A549 treated with CpdA at 1 μM for 4 hours (cell line): ENCODE data around the gene ZNF444. TPM values are rescaled to one million over a fixed set of nuclear protein-coding genes. Genes with fewer than 3 reads are reported as not detected.

Source experiments
- total RNA-seq: library from RNA; stranded (reverse); fragments of 200-300 nt; extraction: Qiagen RNA extraction; gene quantifications from 5 replicates; pipeline ENCODE4 v1.2.3, GENCODE V29; 2022; ENCODE audit warnings: low read depth

The ZNF444 gene
- 17.0 to 32.9 TPM (median 30.4 TPM) in 5 replicates for total RNA-seq

DNA sequence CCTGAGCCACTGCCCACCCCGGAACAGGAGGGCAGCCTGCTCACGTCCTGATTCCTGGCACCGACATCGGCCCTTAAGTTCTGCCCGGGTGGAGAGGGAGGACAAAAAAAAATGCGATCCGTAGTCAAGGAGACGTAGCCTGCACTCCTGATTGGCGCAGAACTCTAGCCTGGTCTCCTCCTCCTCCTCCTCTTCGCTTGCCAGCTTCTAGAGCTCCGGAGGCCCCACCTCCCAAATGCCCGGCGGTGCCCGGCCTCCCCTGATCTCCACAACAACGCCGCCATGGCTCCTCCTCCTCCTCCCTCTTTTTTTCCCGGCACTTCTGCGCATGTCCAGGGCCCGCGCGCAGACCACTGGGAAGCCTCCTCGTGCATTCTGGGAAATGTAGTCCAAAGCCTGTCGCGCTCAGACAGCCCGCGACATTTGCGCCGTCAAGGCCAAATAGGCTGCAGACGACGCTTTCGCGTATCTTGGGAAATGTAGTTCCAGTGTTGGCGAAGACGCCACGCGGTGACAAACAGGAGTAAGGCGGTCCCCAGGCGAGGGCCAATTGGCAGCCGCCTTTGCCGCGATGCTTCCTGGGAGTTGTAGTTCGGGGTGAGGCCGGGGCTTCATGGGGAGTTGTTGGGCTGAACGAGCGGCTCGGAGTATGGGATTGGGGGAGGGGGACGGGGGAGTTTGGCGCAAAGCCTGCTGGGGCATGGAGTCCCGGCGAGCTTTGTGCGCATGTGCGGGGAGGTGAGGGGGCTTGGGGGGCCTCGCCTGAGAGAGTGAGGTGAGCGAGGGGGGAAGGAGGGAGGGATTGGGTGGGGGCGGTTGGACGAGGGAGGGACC is at the start of gene ZNF444:
TSS of gene ZNF444 (plus strand) at position 705 of the 834 bp plus-strand sequence. CDS start 5,625 bp downstream, outside the sequence.

DNA sequence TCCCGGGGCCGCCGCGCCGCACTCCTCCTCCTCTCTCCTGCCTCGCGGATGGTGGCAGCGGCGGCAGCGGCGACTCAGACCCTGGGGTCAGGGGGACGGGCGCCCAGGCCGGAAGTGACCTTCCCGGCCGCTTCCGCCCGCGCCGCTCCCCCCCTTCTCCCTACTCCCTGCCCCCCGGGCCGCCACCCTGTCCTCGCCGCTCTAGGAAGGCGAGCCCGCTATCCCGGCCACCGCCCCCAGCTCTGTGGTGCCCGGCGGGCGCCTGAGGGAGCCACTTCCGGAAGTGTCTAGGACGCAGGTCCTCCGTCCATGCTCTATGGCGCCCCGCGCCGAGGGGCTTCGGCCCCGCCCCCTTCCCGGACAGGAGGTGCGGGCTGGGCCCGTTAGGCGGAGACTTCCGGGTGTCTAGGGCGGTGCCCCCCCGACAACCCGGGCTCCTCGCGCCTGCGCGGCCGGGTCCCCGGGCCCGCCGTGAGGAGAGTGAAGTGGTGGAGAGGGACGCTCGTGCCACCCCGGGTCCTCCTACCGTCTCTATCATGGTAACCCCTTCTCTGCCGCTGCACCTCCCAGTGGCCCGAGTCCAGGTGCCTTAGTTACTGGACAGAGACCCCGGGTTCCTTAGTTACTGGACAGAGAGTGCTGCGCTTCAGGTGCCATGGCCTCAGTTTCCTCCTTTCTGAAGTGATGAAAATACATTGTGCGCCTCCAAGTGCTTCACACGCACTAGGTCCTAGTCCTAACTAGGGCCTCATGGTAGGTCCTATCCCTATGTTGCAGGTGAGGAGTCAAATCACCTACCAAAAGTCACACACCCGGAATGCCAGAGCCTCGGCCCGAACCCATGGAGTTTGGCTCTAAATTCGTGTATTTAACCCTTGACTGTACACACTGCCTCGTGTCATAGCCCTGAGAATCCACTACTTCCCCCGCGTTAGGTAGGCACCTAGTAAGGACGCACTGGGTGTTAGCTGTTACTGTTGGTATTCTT is 19.6 kb upstream of the ZNF444 start, which contains the start of gene ZNF787:
TSS of gene ZNF787 (minus strand) at position 116 of the 988 bp plus-strand sequence. CDS start 18,078 bp downstream, outside the sequence.

DNA sequence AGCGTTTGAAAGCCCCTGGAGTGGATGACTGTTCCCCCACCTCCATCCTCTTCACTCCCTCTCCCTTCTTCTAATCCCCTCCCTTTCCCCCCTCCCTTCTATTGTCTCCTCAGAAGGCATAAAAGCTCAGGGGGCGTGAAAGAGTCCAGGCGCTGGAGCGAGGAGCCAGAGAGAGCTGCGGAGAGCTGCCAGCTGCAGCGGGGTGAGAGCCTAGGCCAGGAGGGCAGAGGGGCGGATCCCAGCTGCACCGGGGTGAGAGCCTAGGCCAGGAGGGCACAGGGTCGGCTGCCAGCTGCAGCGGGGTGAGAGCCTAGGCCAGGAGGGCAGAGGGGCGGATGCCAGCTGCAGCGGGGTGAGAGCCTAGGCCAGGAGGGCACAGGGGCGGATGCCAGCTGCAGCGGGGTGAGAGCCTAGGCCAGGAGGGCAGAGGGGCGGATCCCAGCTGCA is 34.8 kb downstream of the ZNF444 start, which contains the start of gene GALP:
TSS of gene GALP (plus strand) at position 148 of the 447 bp plus-strand sequence. CDS start 1,101 bp downstream, outside the sequence.

DNA sequence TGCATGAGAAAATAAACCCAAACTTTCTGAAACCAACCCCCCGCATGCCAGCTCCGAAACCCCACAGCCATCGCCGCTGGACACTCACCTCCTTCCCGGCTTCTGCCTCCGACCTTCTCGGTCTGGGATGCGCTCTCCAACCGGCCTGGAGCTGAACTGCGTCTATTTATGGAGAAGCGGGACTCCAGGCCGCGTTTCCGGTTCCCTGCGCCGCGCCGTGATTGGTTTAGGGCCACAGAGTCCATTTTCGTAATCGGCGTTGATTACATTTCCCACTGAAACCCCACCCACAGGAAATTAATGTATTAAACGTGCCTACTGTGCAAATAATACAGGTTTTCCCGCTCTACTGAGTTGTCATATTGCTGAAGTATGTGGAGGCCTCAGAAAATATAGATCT is 56.6 kb downstream of the ZNF444 start, which contains the start of gene ZSCAN5B:
TSS of gene ZSCAN5B (minus strand) at position 138 of the 400 bp plus-strand sequence. CDS start 4,731 bp downstream, outside the sequence.

DNA sequence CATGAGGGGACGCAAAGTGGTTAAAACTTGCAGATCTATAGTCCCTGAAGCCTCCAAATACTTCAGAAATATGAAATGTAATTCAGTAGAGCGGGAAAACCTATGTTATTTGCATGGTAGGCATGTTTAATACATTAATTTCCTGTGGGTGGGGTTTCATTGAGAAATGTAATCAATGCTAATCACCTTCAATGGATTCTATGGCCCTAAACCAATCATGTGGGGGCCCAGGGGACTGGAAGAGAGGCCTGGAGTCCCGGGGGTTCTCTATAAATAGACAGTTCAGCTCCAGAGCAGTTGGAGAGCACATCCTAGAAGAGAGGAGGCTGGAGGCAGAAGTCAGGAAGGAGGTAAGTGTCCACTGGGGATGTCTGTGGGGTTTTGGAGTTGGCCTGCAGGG is 60.9 kb downstream of the ZNF444 start, which contains the start of gene ZSCAN5C:
TSS of gene ZSCAN5C (plus strand) at position 301 of the 400 bp plus-strand sequence. CDS start 3,641 bp downstream, outside the sequence.

Other genes with a start within 250 kb of the ZNF444 start
- not detected in 5 replicates for gene NLRP13, start 209.0 kb upstream of the ZNF444 start, total RNA-seq
- not detected in 5 replicates for gene NLRP8, start 193.5 kb upstream of the ZNF444 start, total RNA-seq
- not detected in 5 replicates for gene NLRP5, start 154.5 kb upstream of the ZNF444 start, total RNA-seq
- gene ZNF787, start 20.0 kb upstream of the ZNF444 start, total RNA-seq = 24.6 to 49.2 TPM (median 45.2 TPM) in 5 replicates
- gene GALP, start 34.7 kb downstream of the ZNF444 start, total RNA-seq = not detected in 5 replicates
- gene ZSCAN5B, start 56.5 kb downstream of the ZNF444 start, total RNA-seq = 0.03 TPM in 1 of 5 replicates, not detected in the others
- not detected in 5 replicates for gene ZSCAN5C, start 61.0 kb downstream of the ZNF444 start, total RNA-seq
- not detected in 5 replicates for gene EDDM13, start 131.5 kb downstream of the ZNF444 start, total RNA-seq
- 7.7 to 12.8 TPM (median 9.2 TPM) in 5 replicates for gene ZSCAN5A, start 173.6 kb downstream of the ZNF444 start, total RNA-seq